Calu3 (cell line): ENCODE data around the gene RBM47. TPM values are rescaled to one million over a fixed set of nuclear protein-coding genes. Genes with fewer than 3 reads are reported as not detected.
A peak's percentile ranks its signal among the peaks of the same experiment; 100 is the strongest.
"Not testable (repeated sequence)": the region's sequence is repeated elsewhere in the genome, so short reads cannot be mapped to it uniquely, and the experiment has no call there.

ENCODE experiments used
- BruUV-seq: library from RNA; stranded (reverse); fragments of 400-500 nt; replicated peaks from 2 replicates; lab custom pipeline; 2021; lab: Mats Ljungman, UMichigan
- CTCF ChIA-PET: fragments of 300-600 bp; sonication (Branson Sonifier 250); formaldehyde crosslinking; loops from one replicate; lab custom pipeline; 2022; ENCODE audit warnings: antibody characterized with exemption; lab: Charles Lee
- DNase-seq: peaks from one replicate; pipeline ENCODE4 v3.0.0; 2022
- H3K27ac Mint-ChIP-seq: one replicate; pipeline ENCODE4 v1.8.0; 2022; ENCODE audit warnings: mixed read lengths; ENCODE audit not compliant: unreplicated experiment
- H3K27me3 Mint-ChIP-seq: one replicate; pipeline ENCODE4 v1.8.0; 2022; ENCODE audit warnings: mixed read lengths; ENCODE audit not compliant: unreplicated experiment
- H3K36me3 Mint-ChIP-seq: one replicate; pipeline ENCODE4 v1.8.0; 2022; ENCODE audit warnings: mild to moderate bottlenecking, moderate library complexity, mixed read lengths; ENCODE audit not compliant: insufficient read depth, unreplicated experiment
- H3K4me1 Mint-ChIP-seq: one replicate; pipeline ENCODE4 v1.8.0; 2022; ENCODE audit warnings: mild to moderate bottlenecking, low read depth, mixed read lengths; ENCODE audit not compliant: unreplicated experiment
- H3K4me3 Mint-ChIP-seq: one replicate; pipeline ENCODE4 v1.8.0; 2022; ENCODE audit warnings: mild to moderate bottlenecking, low read depth, moderate library complexity, mixed read lengths; ENCODE audit not compliant: unreplicated experiment
- H3K9me3 Mint-ChIP-seq: one replicate; pipeline ENCODE4 v1.8.0; 2022; ENCODE audit warnings: low read depth, mixed read lengths; ENCODE audit not compliant: unreplicated experiment
- CTCF ChIP-seq: fragments of 200-600 bp; IDR thresholded peaks from one replicate; pipeline ENCODE4 v1.8.0; 2022; ENCODE audit warnings: antibody characterized with exemption; ENCODE audit not compliant: unreplicated experiment
- intact Hi-C: fragments of 100-400 bp; cut with micrococcal nuclease; formaldehyde crosslinking; loops from one replicate; pipeline ENCODE4 v1.10.0; 2022; ENCODE audit not compliant: unreplicated experiment
- total RNA-seq: library from RNA; stranded (reverse); gene quantifications from 2 replicates; pipeline ENCODE4 v1.2.3, GENCODE V29; 2022

Gene RBM47
- total RNA-seq, 1 experiment from 2014 or later = 86.6 TPM

GRCh38 chr4:40562208-40562607 lies 67.5 kb downstream of the RBM47 start:
- H3K27ac Mint-ChIP-seq = peak overlapping the region; percentile 86
- H3K4me3 Mint-ChIP-seq = peak overlapping the region; percentile 30
- peaks cover 23% of the 10 kb centered on the region for H3K36me3 Mint-ChIP-seq
- DNase-seq = no peak
- no peak for TF ChIP-seq CTCF
- H3K9me3 Mint-ChIP-seq = no peaks in the 10 kb centered on the region
- H3K27me3 Mint-ChIP-seq = no peaks in the 10 kb centered on the region
- CTCF ChIA-PET = interaction anchor here (0.7 kb wide), 1 partner anchor 256 kb away, joined by 3 read pairs; no protein-coding TSS in a partner anchor
- peaks cover 53% of the 10 kb centered on the region for H3K4me1 Mint-ChIP-seq
- intact Hi-C loops = loop anchor here (5.0 kb wide), 1 partner anchor 60 kb away; no protein-coding TSS in a partner anchor
- BruUV-seq = no TSS peak

GRCh38 chr4:40561543-40562177 lies 68.0 kb downstream of the RBM47 start:
- H3K4me3 Mint-ChIP-seq, CTCF ChIA-PET, H3K9me3 Mint-ChIP-seq, DNase-seq, BruUV-seq, H3K27me3 Mint-ChIP-seq: not testable (repeated sequence)
- peaks cover 53% of the 10 kb centered on the region for H3K4me1 Mint-ChIP-seq
- intact Hi-C loops = loop anchor here (5.0 kb wide), 1 partner anchor 61 kb away; no protein-coding TSS in a partner anchor
- H3K36me3 Mint-ChIP-seq = peaks cover 23% of the 10 kb centered on the region
- peak overlapping the region; percentile 86 for H3K27ac Mint-ChIP-seq

- intact Hi-C loops = loop anchor here (5.0 to 10.0 kb wide), 2 partner anchors 62 to 155 kb away; no protein-coding TSS in a partner anchor
- Mint-ChIP-seq H3K4me3 (no peak overlapping the region), H3K27me3 (no peaks in the 10 kb centered on the region), H3K4me1 (peaks cover 38% of the 10 kb centered on the region), H3K36me3 (peaks cover 27% of the 10 kb centered on the region), H3K9me3 (no peaks in the 10 kb centered on the region), H3K27ac (peak overlapping the region; percentile 17)
- CTCF ChIA-PET = interaction anchor here (0.6 kb wide), 1 partner anchor 9 kb away, joined by 3 read pairs; no protein-coding TSS in a partner anchor
- BruUV-seq = no TSS peak
- TF ChIP-seq CTCF = no peak
- DNase-seq = no peak
Observed at GRCh38 chr4:40559585-40560465, 69.8 kb downstream of the RBM47 start.

- peaks cover 32% of the 10 kb centered on the region for H3K4me1 Mint-ChIP-seq
- CTCF ChIA-PET = no interaction called here
- H3K9me3 Mint-ChIP-seq = no peaks in the 10 kb centered on the region
- TF ChIP-seq CTCF = no peak
- no TSS peak for BruUV-seq
- no peak overlapping the region for H3K27ac Mint-ChIP-seq
- peaks cover 28% of the 10 kb centered on the region for H3K36me3 Mint-ChIP-seq
- no peak for DNase-seq
- no peak overlapping the region for H3K4me3 Mint-ChIP-seq
- H3K27me3 Mint-ChIP-seq = no peaks in the 10 kb centered on the region
- intact Hi-C loops = loop anchor here (10.0 kb wide), 1 partner anchor 157 kb away; no protein-coding TSS in a partner anchor
Observed at GRCh38 chr4:40557736-40558135, 71.9 kb downstream of the RBM47 start.
